GM21717 (cell line): Measurements from ENCODE around the gene FAM193A.
"Not testable (repeated sequence)": the region's sequence is repeated elsewhere in the genome, so short reads cannot be mapped to it uniquely, and the experiment has no call there.

Experiments
- ATAC-seq: cut with Tn5 transposase; IDR thresholded peaks from one replicate; pipeline ENCODE4 v1.9.1; 2021; ENCODE audit warnings: mild to moderate bottlenecking, moderate library complexity; ENCODE audit not compliant: unreplicated experiment

FAM193A gene

DNA sequence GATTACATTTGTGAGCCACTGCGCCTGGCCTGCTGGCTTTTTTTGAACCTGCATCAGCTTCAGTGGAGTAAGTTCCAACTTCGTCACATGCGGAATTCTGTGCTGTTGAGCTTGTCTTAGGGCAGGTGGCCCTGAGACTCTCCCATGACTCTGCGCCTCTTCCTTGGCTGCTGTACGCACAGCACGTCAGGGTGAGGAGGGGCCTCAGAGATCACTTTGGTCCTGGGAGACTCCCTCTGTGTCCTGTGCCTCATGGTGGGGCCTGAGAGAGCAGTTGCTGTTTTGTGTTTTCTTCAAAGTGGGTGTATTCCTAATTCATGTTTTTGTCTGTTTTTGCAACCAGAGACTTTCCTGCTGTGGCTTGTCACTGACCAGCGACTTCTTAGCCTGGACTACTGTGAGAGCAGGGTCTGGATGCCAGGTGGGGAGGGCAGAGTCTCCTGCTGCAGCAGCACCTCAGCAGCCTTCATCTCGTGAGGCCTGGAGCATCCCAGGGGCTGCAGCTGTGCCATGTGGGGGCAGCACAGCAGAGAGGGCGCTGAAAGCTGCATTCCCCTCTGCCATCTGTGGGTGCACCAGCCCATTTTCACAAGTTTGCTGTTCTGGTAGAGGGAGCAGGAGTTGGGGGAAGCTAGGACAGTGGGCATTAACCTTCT lies 111.8 kb downstream of the FAM193A start:
- no peak for ATAC-seq

DNA sequence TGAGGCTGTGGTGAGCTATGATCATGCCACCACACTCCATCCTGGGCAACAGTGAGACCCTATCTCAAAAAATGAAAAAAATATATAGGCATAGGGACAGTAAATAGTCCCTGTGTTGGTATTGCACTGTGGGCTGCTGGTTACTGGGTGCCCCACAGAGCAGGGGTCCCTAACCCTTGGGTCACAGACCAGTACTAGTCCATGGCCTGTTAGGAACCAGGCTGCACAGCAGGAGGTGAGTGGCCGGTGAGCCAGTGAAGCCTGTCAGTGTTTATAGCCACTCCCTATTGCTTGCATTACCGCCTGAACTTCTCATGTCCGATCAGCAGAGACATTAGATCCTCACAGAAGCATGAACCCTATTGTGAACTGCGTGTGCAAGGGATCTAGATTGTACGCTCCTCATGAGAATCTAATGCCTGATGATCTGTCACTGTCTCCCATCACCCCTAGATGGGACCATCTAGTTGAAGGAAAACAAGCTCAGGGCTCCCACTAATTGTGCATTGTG lies 113.2 kb downstream of the FAM193A start:
- ATAC-seq, result no peak

DNA sequence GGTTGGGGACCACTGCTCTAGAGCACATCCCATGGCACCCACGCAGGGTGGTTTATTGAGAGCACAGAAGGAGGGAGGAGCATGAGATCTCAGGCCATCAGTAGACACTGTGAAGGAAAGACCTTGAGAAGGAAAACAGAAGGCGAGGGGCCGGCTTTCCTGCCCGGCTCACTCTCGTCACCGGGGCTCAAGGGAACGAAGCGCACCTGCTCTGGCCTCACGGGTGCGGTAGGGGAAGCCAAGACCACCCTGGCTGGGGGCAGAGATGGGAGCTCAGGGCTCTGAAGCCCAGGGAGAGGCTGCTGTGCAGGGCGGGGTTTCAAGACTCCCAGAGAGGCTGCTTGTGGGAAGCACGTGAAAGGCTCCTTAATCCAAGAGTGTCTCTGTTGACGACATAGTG lies 113.8 kb downstream of the FAM193A start:
- ATAC-seq, result no peak

DNA sequence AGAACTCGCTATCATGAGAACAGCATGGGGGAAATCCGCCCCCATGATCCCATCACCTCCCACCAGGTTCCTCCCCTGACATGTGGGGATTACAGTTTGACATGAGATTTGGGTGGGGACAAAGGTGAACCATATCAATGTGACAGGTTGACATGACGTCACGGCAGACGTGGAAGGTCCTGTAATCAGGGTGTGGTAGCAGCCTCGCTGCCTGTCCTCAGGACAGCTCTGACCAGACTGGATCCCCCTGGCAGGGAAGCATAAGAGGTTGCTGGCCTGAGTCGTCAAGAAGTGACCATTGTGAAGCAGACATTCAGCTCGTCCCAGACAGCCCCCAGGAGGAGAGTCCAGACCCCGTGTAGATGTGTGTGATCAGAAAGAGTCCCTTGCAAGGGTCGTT lies 115.1 kb downstream of the FAM193A start:
- ATAC-seq, result no peak

DNA sequence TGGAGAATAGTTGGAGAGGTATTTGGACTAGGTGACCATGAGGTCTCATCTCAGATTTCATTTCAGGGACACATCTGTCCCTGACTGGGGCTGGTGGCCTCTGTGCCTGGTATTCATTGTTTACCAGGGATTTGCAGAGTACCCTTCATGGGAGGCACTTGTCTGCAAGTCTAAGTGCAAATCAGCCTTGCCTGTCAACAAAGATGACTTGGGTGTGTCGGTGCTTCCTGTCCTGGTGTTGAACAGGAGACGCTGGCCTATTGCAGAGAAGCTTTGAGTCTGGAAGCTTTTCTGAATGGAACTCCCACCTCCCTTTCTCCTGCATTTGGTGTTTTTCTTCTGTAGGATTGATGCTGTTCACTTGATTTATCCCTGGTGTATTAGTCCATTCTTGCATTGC lies 115.6 kb downstream of the FAM193A start:
- no peak for ATAC-seq

DNA sequence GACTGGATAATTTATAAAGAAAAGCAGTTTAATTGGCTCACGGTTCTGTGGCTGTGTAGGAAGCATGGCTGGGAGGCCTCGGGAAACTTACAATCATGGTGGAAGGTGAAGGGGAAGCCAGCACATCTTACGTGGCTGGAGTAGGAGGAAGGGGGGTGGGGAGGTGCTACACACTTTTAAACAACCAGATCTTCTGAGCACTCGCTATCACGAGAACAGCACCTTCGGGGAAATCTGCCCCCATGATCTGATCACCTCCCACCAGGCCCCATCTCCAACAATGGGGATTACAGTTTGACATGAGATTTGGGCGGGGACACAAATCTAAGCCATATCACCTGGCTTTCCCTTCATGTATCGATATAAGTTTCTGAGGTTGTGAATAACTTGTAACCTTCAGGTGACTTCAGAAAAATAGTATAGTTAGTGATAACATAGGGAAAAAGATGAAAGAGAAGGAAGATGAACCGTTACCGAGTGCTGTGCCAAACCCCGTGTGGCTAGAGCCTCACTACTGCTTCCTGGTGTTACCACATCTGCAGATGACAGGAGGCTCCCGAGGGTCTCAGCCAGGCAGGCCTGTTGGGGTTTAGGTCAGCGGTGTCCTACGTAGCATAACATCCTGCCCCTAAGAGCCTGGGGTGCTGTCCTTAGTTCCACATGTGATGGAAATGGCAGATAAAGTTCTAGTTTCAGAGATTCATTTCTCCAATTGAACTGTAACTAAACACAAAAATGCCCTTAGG lies 116.1 kb downstream of the FAM193A start:
- ATAC-seq, result no peak

DNA sequence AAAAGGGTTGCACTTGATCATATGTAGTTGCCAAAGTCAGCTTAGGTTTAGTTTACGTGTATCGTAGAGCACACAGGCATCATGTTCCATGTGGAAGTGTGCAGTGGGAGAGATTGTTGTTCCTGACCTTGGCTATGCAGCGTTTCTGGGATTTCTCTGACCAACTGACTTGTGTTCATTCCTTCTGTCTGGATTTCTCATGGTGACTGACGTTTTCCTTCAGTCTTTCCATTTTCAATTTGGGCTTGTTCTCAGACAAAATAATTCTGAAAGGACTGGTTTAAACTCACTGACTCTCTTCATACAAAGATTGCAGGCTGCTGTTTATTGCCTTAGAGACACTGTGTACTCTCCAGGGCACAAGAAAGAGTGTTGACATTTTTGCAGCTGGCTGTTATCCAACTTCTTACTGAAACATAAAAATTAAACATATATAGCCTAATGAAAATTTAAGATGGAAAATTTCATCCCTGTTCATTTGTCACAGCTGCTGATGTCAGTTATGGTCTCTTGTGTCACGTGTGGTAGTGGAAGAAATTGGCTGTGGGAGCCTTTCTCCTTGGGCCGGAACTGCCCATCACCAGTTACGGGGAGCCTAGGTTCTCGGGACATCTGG lies 124.3 kb downstream of the FAM193A start:
- no peak for ATAC-seq

DNA sequence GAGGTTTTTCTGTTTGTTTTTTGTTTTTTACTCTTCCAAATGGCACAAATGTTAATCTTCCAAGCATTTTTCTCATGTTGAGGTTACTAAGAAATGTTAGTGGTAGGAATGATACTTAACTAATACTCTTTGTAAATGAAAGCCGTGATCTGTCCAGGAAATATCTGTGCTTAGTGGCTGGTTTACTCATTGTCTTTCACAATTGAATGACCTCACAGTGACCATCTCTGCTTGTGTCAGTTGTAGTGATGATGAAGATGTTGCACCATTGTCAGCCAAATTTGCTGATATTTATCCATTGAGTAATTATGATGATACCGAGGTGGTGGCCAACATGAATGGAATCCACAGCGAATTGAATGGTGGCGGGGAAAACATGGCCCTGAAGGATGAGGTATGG lies 126.2 kb downstream of the FAM193A start:
- ATAC-seq, result no peak

DNA sequence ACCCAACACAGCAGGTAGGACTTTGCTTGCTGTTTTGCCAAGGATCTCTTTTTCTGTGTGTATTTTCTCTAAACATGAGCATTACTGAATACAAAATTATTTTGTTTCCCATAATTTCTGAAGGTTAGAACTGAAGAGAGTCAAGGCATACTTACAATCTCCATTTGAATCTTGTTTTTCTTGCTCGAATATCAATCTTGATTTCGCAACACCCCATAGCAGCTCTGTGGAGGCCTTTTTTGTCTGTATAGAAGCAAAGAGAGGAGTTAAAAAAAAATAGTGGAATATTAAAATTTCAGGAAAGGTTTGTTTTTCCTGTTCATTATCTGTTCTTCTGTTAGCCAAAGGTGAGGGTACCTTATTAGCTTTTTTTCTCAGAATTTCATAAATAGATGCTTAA lies 126.8 kb downstream of the FAM193A start:
- no peak for ATAC-seq

DNA sequence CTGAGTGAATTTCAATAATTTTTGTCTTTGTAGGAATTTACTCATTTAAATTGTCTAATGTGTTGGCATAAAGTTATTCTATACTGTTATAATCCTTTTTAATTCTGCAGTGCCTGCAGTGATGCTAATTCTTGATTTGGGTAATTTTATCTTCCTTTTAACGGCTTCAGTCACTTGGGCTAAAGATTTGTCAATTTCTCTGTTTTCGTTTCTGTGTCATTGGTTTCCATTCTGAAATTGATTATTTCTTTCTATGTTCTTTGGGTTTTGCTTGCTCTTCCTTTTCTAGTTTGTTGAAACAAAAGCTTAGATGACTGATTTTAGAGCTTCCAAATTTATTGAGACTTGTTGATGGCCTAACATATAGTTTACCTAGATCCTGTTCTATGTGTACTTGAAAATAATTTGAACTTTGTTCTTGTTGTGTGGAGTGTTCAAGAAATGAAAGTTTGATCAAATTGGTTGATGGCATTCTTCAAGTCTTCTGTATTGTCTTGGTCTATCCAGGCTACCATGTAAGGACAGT lies 130.3 kb downstream of the FAM193A start:
- no peak for ATAC-seq

DNA sequence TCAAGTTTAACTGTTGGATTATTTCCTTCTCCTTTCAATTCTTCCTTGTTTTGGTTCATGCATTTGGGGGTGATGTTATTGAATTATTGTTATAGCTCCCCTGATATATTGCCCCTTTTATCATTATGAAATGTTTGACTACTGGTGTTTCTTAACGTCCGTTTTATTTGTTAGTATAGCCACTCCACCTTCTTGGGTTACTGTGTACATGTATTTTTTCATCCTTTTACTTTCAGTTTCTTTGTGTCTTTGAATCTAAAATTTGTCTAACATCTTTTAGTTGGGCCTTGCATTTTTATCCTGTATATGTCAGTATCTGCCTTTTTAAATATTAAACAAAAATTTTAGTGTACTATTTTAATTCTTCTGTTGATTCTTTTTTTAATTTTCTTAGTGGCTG lies 131.0 kb downstream of the FAM193A start:
- ATAC-seq, result no peak

DNA sequence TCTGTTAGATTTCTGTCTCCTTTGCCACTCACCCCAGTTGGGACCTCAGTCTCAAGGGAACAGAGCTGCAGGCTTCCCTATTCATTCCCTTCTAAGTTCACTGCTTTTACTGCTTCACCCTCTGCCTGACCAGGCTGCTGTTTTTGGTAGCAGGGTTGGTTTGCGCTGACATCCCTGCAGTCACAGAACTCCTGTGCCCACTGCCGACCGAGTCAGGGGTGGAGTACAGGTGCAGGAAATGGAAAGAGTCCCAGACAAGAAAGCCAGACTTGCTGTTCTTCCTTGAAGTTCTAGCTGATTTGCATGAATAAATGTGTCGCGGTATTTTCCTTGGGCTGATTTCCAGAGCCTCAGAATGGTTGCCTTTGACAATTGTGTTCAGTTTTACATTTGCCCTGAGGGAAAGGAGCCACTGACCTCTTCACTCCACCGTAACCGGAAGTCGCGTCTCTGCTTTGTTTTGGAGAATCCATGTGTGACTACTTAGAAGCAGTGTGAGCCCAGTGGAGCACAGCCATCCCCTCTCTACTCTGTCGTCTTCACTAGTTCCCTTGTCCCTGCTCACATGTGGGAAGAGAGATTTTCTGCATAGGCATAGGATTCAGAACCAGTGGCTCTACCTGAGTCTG lies 134.9 kb downstream of the FAM193A start:
- no peak for ATAC-seq

DNA sequence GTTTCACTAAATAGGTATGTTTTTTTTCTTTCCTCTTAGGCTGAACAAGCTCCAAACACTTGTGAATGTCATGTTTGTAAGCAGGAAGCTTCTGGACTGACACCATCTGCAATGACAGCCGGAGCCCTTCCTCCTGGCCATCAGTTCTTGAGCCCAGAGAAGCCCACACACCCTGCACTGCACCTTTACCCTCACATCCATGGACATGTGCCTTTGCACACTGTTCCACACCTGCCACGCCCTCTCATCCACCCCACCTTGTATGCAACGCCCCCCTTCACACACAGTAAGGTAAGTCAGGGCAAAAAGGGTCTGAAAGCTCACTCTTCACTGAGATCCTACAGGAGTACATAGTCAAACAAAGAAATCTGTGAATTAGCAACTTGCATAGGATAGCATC lies 135.6 kb downstream of the FAM193A start:
- ATAC-seq, result no peak

DNA sequence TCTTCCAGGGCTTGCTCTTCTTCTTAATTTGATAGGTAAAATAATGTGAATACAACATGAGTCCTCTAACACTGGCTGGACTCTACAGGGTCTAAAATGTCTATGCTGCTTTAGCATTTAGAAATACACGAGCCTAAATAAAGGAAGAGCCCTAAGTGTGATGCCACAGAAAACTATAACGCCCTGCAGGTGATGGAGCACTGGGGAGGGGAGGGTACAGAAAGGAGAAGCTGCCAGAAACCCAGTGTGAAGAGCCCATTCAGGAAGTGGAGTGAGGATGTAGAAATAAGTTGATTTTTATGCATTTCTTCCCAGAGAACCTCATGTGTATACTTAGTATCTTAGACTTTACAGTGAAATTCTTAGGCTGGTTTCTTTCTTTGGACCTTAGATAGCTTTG lies 136.3 kb downstream of the FAM193A start:
- ATAC-seq, result no peak

DNA sequence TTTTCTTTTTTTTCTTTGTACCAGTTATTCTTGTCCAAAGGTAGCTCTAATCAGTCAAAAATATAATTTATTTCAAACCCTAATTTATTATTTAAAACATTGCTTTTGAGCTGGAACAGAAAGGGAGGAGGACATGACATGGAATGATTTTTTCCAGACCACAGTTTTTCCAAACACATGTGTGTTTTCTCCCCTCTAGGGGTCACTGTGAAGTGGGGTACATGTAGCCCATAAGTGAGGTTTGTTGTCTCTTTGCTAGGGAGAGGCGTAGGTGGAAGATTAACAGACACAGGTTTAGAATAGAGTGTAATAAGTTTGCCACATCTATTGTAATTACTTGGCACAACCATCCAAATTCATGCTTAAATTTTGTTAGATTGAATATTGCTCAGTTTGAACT lies 136.7 kb downstream of the FAM193A start:
- ATAC-seq, result no peak

DNA sequence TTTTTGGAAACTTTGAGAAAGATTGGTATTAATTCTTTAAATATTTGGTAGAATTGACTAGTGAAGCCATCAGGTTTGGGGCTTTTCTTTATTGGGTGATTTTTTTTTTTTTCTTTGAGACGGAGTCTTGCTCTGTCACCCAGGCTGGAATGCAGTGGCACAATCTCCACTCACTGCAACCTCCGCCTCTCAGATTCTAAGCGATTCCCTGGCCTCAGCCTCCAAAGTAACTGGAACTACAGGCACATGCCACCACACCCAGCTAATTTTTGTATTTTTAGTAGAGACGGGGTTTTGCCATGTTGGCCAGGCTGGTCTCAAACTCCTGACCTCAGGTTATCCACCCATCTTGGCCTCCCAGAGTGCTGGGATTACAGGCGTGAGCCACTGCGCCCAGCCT lies 143.3 kb downstream of the FAM193A start:
- not testable (repeated sequence) for ATAC-seq

DNA sequence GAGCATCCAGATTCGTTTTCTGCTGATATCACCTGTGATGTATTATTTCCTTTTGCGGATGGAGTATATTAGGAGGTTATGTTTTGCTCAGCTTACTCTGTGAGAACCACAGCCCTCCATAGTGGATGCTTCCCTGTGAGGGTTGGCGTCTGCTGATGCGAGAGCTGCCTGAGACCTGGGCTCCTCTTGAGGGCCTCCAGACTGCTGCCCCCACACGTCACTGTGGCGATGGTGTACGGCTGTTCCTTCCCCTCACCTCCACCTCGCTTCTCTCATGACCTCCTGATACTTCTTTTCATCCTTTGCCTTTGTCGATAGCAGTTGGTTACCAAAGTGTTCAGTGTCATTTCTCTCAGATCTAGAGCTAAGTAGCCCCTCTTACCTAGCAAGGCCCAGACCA lies 148.0 kb downstream of the FAM193A start:
- no peak for ATAC-seq

DNA sequence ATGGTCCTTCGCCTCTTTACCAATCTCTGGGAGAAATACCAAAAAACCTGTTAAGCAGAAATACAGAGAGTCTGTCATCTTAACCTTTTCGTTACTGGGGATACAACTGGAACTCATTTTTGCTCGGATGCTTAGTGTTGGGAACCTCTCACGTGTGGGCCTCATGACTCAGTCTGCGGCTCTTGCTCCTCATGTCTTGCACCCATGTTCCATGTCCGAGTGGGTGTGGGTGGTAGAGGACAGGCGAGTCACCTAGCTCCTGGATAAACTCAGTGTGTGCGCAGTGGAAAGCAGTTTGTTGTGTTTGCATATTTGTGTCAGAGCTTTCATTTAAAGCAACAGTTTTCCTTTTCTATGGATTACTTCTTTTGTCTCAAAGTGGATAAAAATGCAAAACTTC lies 149.1 kb downstream of the FAM193A start:
- ATAC-seq, result no peak

DNA sequence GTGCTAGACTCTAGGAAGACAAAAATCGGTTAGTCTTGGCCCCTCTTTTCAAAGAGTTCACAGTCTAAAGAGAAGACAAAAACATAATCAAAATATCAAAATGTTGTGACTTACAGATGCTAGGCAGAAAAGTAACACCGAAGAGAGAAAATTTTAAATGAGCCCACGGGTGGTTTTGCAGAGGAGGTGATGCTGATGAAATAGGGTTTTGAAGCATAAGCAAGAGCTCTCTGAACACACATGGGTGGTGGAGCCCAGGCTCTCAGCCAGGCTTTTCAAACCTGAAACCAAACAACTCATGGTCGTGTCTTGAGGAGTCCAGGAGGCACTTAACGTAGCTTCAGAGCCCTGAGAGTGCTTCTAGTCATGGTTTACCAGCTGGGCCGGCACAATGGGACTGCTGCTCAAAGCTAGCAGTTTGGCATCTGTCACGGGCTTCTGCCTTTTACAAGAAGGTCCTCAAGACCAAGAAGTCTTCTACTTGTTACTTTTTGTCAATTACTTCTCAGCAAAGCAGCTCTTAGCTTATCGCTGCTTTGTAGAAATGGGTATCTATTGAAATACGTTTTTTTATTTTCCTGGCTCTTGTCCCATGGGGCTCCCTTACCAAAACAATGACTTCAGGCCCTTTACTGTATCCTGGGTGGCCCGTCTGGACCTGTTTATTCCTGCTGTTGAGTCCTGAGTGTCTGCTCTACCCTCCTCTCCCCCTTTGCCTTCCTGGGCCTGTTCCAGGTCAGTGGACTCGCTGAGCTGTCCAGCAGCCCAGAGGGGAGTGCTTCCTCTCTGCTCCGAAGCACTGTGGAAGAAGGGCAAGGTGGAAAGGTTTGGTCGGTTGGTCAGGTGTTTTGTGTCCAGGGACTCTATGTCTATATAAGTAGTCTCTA lies 150.2 kb downstream of the FAM193A start:
- ATAC-seq, result no peak

DNA sequence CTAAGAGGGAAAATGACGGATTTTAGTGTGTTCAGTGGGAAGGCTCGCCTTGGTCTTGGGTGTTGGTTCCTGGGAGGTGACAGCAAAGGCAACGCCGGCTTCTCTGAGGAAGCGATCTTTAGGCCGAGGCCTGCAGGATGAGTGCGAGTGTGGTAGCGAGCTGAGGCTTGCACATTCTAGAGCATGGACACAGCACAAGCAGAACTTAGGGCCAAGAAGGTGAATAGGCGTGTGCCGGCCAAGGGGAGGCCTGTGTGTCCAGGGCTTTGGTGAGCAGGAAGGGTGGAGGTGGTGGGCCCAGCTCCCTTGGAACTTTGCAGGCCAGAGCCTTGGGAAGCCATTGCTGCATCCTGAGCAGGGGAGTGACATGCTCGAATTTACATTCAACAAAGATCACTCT lies 151.8 kb downstream of the FAM193A start:
- ATAC-seq, result no peak
